HG03565 (cell line): ENCODE results near the gene FIBCD1.

Experiments
- ATAC-seq: cut with Tn5 transposase; IDR thresholded peaks from one replicate; pipeline ENCODE4 v1.9.1; 2021; ENCODE audit warnings: mild to moderate bottlenecking, moderate library complexity; ENCODE audit not compliant: unreplicated experiment

The FIBCD1 gene

GRCh38 chr9:130937146-130938076 is 1.6 kb downstream of the FIBCD1 start:
- no peak for ATAC-seq

DNA sequence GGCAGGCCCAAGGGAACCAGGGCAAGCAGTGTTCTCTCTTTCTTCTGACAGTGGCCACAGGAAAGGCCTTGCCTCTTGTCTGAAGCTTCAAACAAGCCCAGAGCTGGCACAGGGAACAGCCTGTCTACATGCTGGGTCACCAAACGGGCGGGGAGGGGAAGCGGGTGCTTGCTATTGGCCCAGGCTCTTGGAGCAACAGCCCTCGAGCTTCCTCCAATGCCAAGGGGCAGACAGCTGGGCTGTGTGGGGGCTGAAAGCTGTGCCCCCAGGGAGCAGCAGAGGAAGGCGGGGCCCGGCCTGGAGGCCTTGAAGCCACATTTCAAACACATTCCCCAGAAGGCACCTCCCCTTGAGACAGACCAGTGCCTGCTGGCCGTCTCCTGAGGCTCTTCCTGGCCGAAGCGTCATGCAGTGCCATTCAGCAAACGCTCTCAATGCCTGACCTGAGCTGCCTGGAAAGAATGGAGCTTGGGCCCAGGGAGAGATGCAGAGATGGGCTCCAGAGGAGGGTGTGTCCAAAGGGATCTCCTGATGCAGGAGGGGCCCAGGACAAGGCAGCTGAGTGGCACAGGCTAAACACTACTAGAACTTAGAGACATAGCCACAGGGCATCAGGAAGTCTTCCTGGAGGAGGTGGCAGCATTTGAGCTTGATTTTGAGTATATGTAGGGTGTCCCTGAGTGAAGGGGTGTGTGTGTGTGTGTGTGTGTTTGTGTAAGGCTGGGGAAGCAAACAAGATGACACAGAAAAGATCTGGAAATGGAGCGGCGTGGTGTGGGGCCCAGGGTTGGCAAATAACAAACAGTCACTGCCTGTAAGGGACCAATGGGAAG is 2.5 kb downstream of the FIBCD1 start:
- ATAC-seq = no peak

GRCh38 chr9:130935648-130936271 is 3.3 kb downstream of the FIBCD1 start:
- ATAC-seq = no peak

DNA sequence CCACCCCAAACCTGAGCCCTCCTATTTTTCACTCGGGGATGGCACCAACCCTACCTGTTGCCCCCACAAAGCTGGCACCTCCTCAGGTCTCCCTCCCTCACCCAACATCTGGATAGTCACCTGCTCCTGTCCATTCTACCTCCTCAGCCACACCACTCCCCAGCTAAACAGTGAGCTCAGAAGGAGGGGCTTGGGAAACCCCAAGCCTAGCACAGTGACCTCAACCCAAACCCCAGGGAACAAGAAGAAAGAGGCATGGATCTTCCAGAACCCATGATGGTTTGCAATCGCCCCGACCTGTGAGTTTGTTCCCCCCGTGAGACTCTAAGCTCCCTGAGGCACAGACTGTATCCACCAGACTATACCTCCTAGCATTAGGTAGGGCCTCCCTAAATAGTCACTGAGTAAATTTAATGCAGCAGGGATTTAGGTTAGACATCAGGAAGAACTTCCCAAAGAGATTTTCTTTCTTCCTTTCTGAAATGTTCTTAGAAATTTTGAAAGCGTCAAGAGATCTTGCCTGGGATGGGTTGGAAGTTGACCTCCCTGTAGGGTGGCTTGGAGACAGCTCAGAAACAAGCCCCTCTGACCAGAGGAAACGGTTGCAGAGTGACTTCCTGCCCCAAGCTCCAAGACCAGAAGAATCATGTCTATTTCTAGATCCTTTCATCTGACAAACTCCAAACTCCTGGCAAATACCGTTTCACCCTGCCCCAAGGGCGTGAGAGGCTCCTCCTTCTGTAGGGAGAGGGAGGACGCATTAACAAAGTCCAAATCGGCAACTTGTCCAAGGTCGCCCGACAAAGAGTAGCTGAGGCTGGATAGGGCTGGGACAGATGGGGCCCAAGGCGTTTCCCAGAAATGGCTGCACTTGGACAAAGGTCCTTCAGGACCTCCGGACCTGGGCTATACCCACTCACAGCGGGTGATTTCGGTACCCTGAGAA is 4.1 kb downstream of the FIBCD1 start:
- no peak for ATAC-seq

DNA sequence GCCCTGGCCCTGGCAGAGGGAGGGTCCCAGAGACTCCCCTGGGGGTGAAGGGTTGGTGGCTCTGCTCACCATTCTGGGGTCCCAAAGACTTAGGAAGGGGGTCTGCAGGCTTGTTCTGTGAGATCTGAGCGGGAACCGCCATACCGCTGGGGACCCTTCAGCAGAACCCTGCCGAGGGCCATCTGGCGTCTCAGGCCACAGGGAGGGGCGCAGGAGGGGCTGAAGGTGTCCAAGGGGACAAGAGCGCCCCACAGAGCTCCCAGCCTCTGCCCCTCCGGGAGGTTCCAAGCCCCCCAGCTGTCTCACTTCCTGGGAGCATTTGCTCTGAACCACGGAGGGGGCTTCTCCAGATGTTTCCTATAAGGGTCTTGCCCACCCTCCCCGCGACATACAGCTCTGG is 4.8 kb downstream of the FIBCD1 start:
- ATAC-seq = no peak

GRCh38 chr9:130933114-130934046 is 5.7 kb downstream of the FIBCD1 start:
- no peak for ATAC-seq

DNA sequence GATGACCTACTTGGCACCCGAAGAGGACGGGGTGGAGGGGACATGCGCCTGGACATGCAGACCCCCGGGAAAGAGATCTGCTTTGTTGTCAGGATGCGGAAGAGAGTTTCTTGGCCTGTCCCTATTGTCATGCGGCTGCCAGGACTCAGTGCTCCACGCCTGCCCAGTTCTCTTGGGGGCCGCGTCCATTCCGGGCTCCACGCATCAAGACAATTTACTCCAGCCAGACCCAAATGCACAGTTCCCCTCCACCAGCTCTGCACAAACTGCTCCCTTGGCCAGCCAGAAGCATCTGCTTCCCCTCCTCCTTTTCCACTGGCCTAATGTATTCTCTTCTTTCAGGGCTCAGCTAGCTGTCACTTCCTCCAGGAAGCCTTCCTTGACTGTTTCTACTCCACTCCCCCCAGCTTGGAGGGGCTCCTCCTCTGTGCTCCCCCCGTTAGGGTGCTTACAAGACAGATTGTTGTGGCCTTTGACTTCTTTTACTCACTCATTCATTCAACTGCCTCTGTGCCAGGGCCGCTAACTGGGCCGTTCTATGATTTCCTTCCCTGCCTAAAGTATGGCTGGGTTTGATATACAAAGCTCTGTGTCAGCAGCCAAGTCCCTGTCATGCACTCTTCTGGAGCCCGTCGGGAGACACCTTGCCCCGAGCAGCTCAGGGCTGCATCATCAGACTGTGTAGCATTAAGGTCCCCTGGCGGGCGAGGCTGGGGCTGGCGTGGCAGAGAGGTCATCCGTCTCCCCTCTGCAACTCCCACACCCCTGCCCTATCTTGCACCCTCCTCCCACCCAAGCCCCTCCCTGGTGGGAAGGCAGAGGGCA is 6.6 kb downstream of the FIBCD1 start:
- no peak for ATAC-seq

DNA sequence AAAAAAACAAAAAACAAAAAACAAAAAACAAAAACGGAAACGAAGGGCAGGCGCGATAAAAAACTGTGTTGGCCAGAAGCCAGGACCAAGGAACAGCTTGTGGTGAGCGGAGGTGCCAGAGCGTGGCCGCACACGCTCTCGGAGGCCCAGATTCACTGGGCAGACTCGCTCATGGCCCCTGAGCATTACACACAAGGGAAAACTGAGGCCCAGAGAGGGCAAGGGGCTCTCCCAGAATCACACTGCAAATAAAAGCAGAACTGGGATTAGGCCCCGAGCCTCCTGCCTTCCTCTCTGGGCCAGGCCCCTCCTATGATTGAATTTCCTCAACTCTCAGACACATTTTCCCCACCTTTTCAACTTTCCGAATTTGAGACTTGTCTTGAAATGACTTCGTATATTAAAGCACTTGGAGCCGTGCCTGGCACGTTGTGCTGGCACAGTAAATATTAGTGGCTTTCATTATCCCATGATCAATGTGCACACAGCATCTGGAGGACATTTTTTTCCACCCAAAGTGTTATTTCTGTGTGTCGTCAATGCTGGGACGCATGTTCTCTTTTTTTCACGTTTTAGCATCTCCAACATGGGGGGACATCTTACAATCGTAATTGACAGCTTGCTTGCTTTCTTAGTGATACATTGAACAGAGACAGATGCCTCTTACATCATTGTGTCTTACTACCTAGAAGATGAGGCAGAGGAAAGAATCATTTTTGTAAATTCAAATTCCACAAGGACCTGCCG is 7.4 kb downstream of the FIBCD1 start:
- ATAC-seq = no peak

DNA sequence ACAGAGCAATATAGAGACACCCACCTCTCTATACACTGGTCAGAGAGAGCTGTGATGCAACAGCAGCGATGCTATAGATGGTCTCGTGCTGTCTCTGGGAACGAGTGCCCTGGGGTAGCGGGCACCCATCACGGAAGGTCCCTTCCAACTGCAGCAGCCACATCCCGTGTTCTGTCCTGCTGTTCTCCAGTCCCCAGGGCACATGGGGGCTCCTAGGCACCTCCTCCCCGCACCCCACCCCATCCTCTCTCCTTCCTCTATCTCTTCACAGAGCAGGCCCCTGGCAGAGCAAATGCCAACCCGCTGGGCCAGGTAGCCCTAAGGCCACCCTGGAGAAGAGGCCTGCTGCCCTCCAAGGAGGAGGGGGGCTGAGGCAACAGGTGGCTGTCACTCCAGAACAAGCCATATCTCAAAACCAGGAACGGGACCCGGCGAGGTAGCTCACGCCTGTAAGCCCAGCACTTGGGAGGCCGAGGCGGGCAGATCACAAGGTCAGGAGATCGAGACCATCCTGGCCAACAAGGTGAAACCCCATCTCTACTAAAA is 8.2 kb downstream of the FIBCD1 start:
- no peak for ATAC-seq

- no peak for ATAC-seq
These were observed 8.8 kb downstream of the FIBCD1 start for GRCh38 chr9:130930132-130930803.

GRCh38 chr9:130929571-130930038 is 9.4 kb downstream of the FIBCD1 start:
- ATAC-seq = no peak

- peak; percentile 43 for ATAC-seq
These were observed 10.8 kb downstream of the FIBCD1 start for GRCh38 chr9:130927995-130928900.

GRCh38 chr9:130927338-130927737 is 11.7 kb downstream of the FIBCD1 start:
- no peak for ATAC-seq

- no peak for ATAC-seq
These were observed 13.9 kb downstream of the FIBCD1 start for GRCh38 chr9:130925050-130925678.

- no peak for ATAC-seq
These were observed 14.6 kb downstream of the FIBCD1 start for GRCh38 chr9:130924448-130924788.
